ENCODE data around the gene OR2K2.

DNA sequence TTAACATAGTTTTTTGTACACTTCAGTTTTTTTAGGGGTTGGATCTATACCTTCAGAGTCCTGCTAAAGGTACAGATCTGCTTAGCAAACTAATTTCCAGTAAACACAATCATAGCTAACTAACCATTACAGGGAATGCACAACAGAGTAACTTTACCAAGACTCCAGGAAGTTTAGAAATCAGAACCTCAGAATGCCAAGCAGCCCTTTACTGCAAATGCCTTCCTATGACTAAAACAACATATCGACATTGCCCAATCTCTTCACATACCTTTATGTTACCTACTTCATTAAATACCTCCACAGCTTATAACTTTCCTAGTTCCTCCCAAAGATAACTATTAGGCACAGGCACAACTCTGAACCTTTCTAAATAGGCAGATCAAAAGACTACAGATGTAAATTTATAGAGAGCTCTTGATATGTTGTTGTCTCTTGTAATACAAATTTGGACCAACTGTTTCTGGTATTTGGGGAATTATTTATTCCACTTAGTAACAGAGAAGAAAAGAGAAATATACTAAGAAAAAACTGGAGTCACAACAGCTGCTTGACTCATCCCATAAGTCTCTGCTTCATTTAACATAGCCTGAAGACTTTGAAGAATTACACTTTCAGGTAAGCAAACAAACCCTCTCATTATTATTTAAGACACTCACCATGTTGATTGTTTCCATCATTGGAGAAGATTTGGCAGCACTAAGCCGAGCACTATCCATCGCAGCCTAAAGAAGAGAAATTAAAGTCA lies 46.0 kb upstream of the OR2K2 start:
- TF ChIP-seq POLR2A (IDR thresholded peaks at IDR 0.05): no peak
- TF ChIP-seq, protein P1, sequence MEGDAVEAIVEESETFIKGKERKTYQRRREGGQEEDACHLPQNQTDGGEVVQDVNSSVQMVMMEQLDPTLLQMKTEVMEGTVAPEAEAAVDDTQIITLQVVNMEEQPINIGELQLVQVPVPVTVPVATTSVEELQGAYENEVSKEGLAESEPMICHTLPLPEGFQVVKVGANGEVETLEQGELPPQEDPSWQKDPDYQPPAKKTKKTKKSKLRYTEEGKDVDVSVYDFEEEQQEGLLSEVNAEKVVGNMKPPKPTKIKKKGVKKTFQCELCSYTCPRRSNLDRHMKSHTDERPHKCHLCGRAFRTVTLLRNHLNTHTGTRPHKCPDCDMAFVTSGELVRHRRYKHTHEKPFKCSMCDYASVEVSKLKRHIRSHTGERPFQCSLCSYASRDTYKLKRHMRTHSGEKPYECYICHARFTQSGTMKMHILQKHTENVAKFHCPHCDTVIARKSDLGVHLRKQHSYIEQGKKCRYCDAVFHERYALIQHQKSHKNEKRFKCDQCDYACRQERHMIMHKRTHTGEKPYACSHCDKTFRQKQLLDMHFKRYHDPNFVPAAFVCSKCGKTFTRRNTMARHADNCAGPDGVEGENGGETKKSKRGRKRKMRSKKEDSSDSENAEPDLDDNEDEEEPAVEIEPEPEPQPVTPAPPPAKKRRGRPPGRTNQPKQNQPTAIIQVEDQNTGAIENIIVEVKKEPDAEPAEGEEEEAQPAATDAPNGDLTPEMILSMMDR (IDR thresholded peaks at IDR 0.05): no peak

Measured in suprapubic skin (tissue), 3 donors.